IPS DF 4.7 (cell line): ENCODE measurements around the gene FAM120B.
"Not testable (repeated sequence)": the region's sequence is repeated elsewhere in the genome, so short reads cannot be mapped to it uniquely, and the experiment has no call there.

Experiments
- DNase-seq: peaks from one replicate; pipeline ENCODE4 v3.0.0-alpha.2; 2013; ENCODE audit warnings: low spot score; ENCODE audit errors: extremely low read depth

Gene FAM120B

GRCh38 chr6:170297576-170298330, 8.8 kb upstream of the FAM120B start:
- no peak for DNase-seq

- DNase-seq, result no peak
These were observed 7.9 kb upstream of the FAM120B start for GRCh38 chr6:170298688-170299087.

GRCh38 chr6:170301184-170301583, 5.4 kb upstream of the FAM120B start:
- DNase-seq, result no peak

- DNase-seq, result no peak
These were observed 694 bp upstream of the FAM120B start for GRCh38 chr6:170305805-170306323.

- no peak for DNase-seq
These were observed 555 bp downstream of the FAM120B start for GRCh38 chr6:170307080-170307545.

GRCh38 chr6:170308761-170309160, 2.2 kb downstream of the FAM120B start:
- DNase-seq, result no peak

GRCh38 chr6:170311696-170312095, 5.1 kb downstream of the FAM120B start:
- no peak for DNase-seq

GRCh38 chr6:170312876-170313275, 6.3 kb downstream of the FAM120B start:
- no peak for DNase-seq

GRCh38 chr6:170313716-170314295, 7.2 kb downstream of the FAM120B start:
- DNase-seq, result no peak

GRCh38 chr6:170314983-170315382, 8.4 kb downstream of the FAM120B start:
- no peak for DNase-seq

GRCh38 chr6:170316071-170316470, 9.5 kb downstream of the FAM120B start:
- DNase-seq, result no peak

- no peak for DNase-seq
These were observed 10.5 kb downstream of the FAM120B start for GRCh38 chr6:170317076-170317475.

- DNase-seq, result no peak
These were observed 11.2 kb downstream of the FAM120B start for GRCh38 chr6:170317718-170318117.

- no peak for DNase-seq
These were observed 22.8 kb downstream of the FAM120B start for GRCh38 chr6:170329321-170329720.

GRCh38 chr6:170335199-170335598, 28.6 kb downstream of the FAM120B start:
- not testable (repeated sequence) for DNase-seq

- peak; percentile 14 for DNase-seq
These were observed 38.3 kb downstream of the FAM120B start for GRCh38 chr6:170344631-170345576.

- no peak for DNase-seq
These were observed 39.1 kb downstream of the FAM120B start for GRCh38 chr6:170345662-170346061.

- DNase-seq, result no peak
These were observed 40.1 kb downstream of the FAM120B start for GRCh38 chr6:170346649-170347048.

- no peak for DNase-seq
These were observed 40.5 kb downstream of the FAM120B start for GRCh38 chr6:170347091-170347490.

GRCh38 chr6:170347975-170348374, 41.4 kb downstream of the FAM120B start:
- no peak for DNase-seq

- DNase-seq, result not testable (repeated sequence)
These were observed 44.9 kb downstream of the FAM120B start for GRCh38 chr6:170351456-170351855.

- not testable (repeated sequence) for DNase-seq
These were observed 48.6 kb downstream of the FAM120B start for GRCh38 chr6:170355190-170355589.
